Tibial nerve (tissue), 4 donors: ENCODE data around the gene ZCCHC14. TPM values are rescaled to one million over a fixed set of nuclear protein-coding genes. Genes with fewer than 3 reads are reported as not detected.
A peak's percentile ranks its signal among the peaks of the same experiment; 100 is the strongest.
"Not testable (repeated sequence)": the region's sequence is repeated elsewhere in the genome, so short reads cannot be mapped to it uniquely, and the experiment has no call there.

ENCODE experiments used
- DNase-seq, 2 donors: peaks; one replicate each; pipeline ENCODE4 v3.0.0-alpha.2; 2019; ENCODE audit warnings: low spot score in 2 of 2
- H3K27ac ChIP-seq, 4 donors: fragments of 200-600 bp; sonication (generic) in 3 of 4; one replicate each; pipeline ENCODE4 v1.5.1; 2017 to 2019; ENCODE audit warnings: mild to moderate bottlenecking in 1 of 4
- H3K27me3 ChIP-seq, 2 donors: fragments of 200-600 bp; sonication (generic) in 1 of 2; one replicate each; pipeline versions ENCODE4 v1.5.1 to v1.6.0; 2017 to 2019
- H3K36me3 ChIP-seq, 3 donors: fragments of 200-600 bp; sonication (generic); one replicate each; pipeline ENCODE4 v1.5.1; 2018 to 2019
- H3K4me1 ChIP-seq, 4 donors: fragments of 200-600 bp; sonication (generic) in 3 of 4; one replicate each; pipeline ENCODE4 v1.5.1; 2017 to 2019
- H3K4me3 ChIP-seq, 4 donors: fragments of 200-600 bp; sonication (generic) in 3 of 4; one replicate each; pipeline ENCODE4 v1.5.1; 2017 to 2019; ENCODE audit warnings: mild to moderate bottlenecking in 1 of 4, moderate library complexity in 1 of 4
- H3K9me3 ChIP-seq, 4 donors: fragments of 200-600 bp; sonication (generic) in 3 of 4; one replicate each; pipeline ENCODE4 v1.5.1; 2017 to 2019
- EP300 ChIP-seq, 2 donors: sonication (generic); formaldehyde crosslinking; IDR thresholded peaks; one replicate each; pipeline ENCODE4 v1.6.1; 2017; ENCODE audit warnings: antibody characterized with exemption in 2 of 2, mild to moderate bottlenecking in 1 of 2
- POLR2A ChIP-seq, 2 donors: fragments of 450-650 bp; IDR thresholded peaks; one replicate each; pipeline ENCODE4 v1.6.1; 2017; ENCODE audit warnings: antibody characterized with exemption in 2 of 2, mild to moderate bottlenecking in 2 of 2, moderate library complexity in 2 of 2
- WGBS, 2 donors: methylation state at CpG; one replicate each; pipeline ENCODE4 v1.1.5; 2018; 5-methylcytosine and 5-hydroxymethylcytosine counted together
- total RNA-seq, 4 donors: library from RNA; depleted of rRNA; stranded (reverse); fragments of >200 nt; gene quantifications; one replicate each; pipeline ENCODE4 v1.1.0, GENCODE V29; 2016
- TF ChIP-seq, protein P1 (sequence below), 5 experiments: fragments of 200-600 bp in 3 of 5; fragments of 450-650 bp in 2 of 5; sonication (generic) in 3 of 5; IDR thresholded peaks; one replicate each; pipeline ENCODE4 v1.5.1; 2016 to 2019; ENCODE audit warnings: antibody characterized with exemption in 5 of 5, mild to moderate bottlenecking in 3 of 5, moderate library complexity in 2 of 5

ZCCHC14 gene
- total RNA-seq, 4 donors from 2014 or later: 15.3 to 45.8 (median 25.8) TPM

DNA sequence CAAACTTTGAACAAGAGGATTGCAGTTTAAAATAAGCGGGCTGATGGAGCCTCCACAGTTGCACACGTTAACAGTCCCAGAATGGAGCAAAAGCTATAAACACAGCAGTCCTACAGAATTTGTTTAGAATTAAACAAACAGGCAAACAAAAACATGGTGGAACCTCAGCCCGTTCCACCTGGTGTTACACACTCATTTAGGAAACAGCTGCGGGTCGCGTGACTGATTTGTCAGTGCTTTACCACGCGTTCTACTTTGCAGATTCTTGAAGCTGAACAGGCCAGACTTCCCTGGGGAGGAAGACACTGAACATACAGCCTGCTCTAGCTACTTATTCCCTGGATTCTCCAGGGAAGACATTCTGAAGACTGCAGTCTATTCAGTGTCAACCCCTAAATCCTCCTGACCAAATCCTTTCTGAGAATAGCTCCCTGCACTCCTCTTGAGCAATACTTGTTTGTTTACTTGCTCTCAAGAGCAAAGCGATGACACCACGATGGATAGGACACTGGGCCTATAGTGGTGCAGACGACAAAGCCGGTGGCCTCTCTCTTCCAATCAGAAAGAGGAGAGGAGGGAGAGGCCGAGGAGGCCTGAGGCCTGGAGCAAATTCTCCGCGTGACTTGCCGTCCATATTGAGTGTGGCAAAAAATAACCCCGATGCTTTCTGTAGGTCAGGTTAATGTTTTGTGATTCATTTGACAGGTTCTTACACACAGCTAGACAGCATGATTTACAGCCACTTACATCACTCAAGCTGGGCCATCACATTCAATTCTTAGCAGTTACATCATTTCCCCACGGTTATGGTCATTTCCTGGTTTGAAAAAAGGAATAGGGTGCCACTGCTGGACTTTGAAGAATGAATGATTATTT, 104.6 kb downstream of the ZCCHC14 start:
- Histone ChIP-seq H3K27ac (peak overlapping the region; percentile 84 to 98 (median 96)), H3K36me3 (no peaks in the 10 kb centered on the region), H3K9me3 (no peaks in the 10 kb centered on the region), H3K27me3 (no peaks in the 10 kb centered on the region), H3K4me1 (peaks cover 0 to 49% (median 24%) of the 10 kb centered on the region in 4 donors), H3K4me3 (peak overlapping the region; percentile 4 to 36 (median 14))
- TF ChIP-seq, protein P1, sequence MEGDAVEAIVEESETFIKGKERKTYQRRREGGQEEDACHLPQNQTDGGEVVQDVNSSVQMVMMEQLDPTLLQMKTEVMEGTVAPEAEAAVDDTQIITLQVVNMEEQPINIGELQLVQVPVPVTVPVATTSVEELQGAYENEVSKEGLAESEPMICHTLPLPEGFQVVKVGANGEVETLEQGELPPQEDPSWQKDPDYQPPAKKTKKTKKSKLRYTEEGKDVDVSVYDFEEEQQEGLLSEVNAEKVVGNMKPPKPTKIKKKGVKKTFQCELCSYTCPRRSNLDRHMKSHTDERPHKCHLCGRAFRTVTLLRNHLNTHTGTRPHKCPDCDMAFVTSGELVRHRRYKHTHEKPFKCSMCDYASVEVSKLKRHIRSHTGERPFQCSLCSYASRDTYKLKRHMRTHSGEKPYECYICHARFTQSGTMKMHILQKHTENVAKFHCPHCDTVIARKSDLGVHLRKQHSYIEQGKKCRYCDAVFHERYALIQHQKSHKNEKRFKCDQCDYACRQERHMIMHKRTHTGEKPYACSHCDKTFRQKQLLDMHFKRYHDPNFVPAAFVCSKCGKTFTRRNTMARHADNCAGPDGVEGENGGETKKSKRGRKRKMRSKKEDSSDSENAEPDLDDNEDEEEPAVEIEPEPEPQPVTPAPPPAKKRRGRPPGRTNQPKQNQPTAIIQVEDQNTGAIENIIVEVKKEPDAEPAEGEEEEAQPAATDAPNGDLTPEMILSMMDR (IDR thresholded peaks at IDR 0.05): peak in 1 of 5 experiments; percentile 27
- TF ChIP-seq EP300 (IDR thresholded peaks at IDR 0.05) (peak; percentile 90 to 99), POLR2A (IDR thresholded peaks at IDR 0.05) (peak; percentile 61 to 88)
- WGBS, 2 donors: 6 to 9% methylated on average over 18 of the region's 18 CpGs
- peak; percentile 83 to 92 for DNase-seq

DNA sequence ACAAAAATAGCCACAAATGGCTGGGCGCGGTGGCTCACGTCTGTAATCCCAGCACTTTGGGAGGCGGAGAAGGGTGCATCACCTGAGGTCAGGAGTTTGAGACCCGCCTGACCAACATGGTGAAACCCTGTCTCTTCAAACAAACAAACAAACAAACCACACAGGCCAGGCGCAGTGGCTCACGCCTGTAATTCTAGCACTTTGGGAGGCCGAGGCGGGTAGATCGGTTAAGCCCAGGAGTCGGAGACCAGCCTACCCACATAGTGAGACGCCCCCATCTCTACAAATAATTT, 108.0 kb downstream of the ZCCHC14 start:
- peak overlapping the region; percentile 88 to 96 (median 92) for H3K27ac ChIP-seq
- H3K4me1 ChIP-seq: peaks cover 0 to 68% (median 39%) of the 10 kb centered on the region in 4 donors
- 88 to 90% methylated on average over 12 of the region's 12 CpGs for WGBS, 2 donors
- H3K27me3 ChIP-seq, DNase-seq, H3K9me3 ChIP-seq, H3K36me3 ChIP-seq: not testable (repeated sequence)
- H3K4me3 ChIP-seq: peak overlapping the region in 3 of 4 donors; percentile 54 to 98 (median 71)

DNA sequence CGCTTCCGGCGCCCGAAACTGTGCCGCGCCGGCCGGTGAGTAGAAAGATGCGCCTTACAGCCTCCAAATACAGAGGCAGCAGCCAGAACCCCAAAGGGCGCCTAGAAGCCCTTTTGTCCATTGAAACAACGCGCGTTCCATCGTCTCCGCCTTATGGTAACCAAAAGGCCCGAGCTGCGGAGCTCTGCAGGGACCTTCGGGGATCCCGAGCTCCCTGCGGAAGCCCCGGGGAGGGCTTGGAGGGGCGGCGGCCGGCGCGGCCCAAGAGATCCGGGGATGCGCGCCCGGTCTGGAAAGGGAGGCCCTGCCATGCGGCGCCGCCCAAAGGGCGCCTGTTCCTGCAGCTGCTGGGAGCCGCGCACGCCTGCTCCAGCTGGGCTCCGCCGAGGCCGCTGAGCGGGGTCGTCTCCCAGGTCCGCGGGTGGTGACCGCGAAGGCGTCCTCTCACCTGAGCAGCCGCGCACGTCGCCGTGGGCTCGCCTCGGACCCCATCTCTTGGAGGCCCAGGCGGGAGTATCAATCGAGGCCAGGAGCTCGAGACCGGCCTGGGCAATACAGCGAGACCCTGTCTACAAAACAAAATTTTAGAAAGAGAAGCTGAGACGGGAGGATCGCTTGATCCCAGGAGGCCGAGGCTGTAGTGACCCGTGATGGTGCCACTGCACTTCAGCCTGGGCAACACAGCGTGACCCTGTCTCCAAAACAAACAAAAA, 108.5 kb downstream of the ZCCHC14 start:
- 4 to 20% methylated on average over 17 to 48 of the region's 64 CpGs for WGBS, 2 donors
- peak overlapping the region; percentile 54 to 98 (median 82) for H3K4me3 ChIP-seq
- no peaks in the 10 kb centered on the region for H3K36me3 ChIP-seq
- peak overlapping the region; percentile 88 to 96 (median 92) for H3K27ac ChIP-seq
- no peaks in the 10 kb centered on the region for H3K27me3 ChIP-seq
- peaks cover 0 to 72% (median 41%) of the 10 kb centered on the region in 4 donors for H3K4me1 ChIP-seq
- H3K9me3 ChIP-seq: no peaks in the 10 kb centered on the region
- peak in 1 of 2 donors; percentile 29 for TF ChIP-seq EP300 (IDR thresholded peaks at IDR 0.05)
- no peak for TF ChIP-seq POLR2A (IDR thresholded peaks at IDR 0.05)
- no peak for DNase-seq

DNA sequence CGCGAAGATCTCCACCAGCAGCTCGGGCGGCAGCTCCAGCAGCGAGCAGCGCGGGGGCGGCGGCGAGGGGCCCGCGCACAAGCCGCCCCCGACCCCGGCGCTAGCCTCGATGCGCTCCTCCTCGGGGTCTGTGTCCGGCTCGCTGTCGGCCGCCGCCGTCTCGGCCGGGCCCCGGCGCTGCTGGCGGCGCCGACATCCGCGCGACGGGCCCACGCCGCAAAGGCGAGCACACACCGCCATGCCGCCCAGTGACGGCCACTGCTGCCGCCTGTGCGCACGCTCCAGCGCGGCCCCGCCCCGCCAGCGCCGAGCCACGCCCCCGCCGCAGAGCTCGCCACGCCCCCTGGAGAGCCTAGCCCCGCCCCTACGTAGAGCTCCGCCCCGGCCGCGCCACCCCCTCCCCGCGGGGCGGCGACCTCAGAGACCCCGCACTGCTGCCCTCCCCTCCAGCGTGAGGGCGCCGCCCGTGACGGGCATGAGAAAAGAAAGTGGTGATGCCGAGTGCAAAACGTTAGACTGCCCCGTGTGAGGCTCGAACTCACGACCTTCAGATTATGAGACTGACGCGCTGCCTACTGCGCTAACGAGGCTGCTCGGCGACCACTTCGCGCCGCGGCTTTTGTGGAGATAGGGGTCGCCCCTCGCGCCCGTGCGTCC, 109.2 kb downstream of the ZCCHC14 start, which contains the start of gene FBXO31:
TSS of gene FBXO31 (minus strand) at position 272 of the 657 bp plus-strand sequence. CDS start at position 240, 32 bp downstream.
- Histone ChIP-seq H3K36me3 (no peaks in the 10 kb centered on the region), H3K9me3 (no peaks in the 10 kb centered on the region), H3K27ac (peak within 1 kb of the TSS; percentile 88 to 96 (median 92)), H3K4me3 (peak within 1 kb of the TSS; percentile 61 to 98 (median 82)), H3K4me1 (peaks cover 0 to 70% (median 46%) of the 10 kb centered on the region in 4 donors), H3K27me3 (no peaks in the 10 kb centered on the region)
- peak; percentile 79 to 82 for DNase-seq
- TF ChIP-seq, protein P1 (IDR thresholded peaks at IDR 0.05): no peak
- TF ChIP-seq EP300 (IDR thresholded peaks at IDR 0.05): peak; percentile 65 to 90
- peak; percentile 96 to 98 for TF ChIP-seq POLR2A (IDR thresholded peaks at IDR 0.05)
- 0% methylated on average over 26 to 55 of the region's 92 CpGs for WGBS, 2 donors

DNA sequence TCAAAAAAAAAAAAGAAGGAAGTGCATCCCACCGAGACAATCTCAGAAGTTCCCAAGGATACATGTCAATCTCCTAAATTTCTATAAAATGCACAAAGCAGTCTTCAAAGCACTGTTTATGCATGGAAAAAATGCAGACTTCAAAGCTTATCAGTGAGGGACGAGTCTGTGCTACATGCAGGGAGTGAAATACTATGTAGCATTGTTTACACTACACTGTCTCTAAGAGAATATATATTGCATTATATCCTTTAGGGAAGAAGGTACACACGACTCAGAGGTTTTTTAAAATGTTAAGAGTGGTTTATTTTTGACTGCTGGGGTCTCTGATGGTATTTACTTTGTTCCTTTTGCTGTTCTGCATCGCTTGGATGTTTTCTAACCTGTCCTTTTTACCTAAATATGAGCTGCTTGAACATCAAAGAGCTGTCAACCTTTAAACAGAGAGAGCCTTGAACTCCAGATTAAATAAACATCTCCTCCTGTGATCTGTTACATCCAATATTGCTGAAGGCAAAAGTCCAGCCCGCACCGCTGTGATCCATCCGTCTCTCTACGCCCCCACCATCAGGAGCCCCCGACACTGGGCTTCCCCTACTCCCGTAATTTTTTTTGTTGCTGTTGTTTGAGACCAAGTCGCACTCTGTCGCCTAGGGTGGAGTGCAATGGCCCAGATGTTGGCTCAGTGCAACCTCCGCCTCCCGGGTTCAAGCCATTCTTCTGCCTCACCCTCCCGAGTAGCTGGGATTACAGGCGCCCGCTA, 110.6 kb downstream of the ZCCHC14 start:
- no peak for DNase-seq

More for the DNA sequence above, 110.6 kb downstream of the ZCCHC14 start:
- H3K4me1 ChIP-seq: peaks cover 0 to 61% (median 38%) of the 10 kb centered on the region in 4 donors
- H3K4me3 ChIP-seq: peak overlapping the region; percentile 61 to 98 (median 82)
- H3K36me3 ChIP-seq: no peaks in the 10 kb centered on the region
- TF ChIP-seq, protein P1 (IDR thresholded peaks at IDR 0.05): no peak
- no peak for TF ChIP-seq POLR2A (IDR thresholded peaks at IDR 0.05)
- no peak for TF ChIP-seq EP300 (IDR thresholded peaks at IDR 0.05)
- peak overlapping the region; percentile 88 to 96 (median 92) for H3K27ac ChIP-seq
- H3K9me3 ChIP-seq: no peaks in the 10 kb centered on the region
- H3K27me3 ChIP-seq: no peaks in the 10 kb centered on the region
- WGBS, 2 donors: 21 to 22% methylated on average over 17 of the region's 17 CpGs
